HuH-7.5 (cell line): ENCODE measurements around the gene ZNF658.
"Not testable (repeated sequence)": the region's sequence is repeated elsewhere in the genome, so short reads cannot be mapped to it uniquely, and the experiment has no call there.

Experiments
- DNase-seq: peaks from one replicate; pipeline ENCODE4 v3.0.0; 2011; ENCODE audit warnings: low spot score

ZNF658 gene

DNA sequence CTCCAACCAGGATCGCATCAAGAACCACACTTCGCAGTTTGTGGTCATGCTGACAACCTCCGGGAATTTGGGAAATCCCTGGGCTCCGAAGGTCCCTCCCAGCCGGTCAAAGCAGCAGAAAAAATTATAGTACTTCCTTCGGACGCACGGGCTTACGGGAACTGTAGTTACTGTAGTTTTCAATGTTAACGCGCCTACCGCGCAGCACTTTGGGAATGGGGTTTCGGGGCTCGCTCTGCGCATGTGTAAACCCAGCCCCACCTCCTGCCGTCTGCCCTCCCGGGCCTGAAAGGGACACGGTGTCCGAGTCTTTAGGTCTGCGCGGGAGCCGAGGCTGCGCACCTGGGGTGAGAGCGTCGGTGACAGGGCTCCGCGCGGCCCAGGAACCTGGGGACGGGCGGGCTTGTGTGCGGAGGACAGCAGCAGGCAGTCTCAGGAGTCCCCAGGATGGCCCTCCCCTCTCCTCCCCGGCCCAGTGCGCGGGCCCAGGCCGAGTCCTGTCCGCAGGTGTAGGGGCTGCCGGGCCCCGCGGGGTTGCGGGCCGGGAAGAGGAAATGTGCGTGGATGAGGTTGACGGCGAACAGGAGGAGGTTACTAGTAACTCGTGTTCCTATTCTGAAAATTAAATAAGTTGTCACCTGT lies at the start of gene ZNF658:
Gene ZNF658, plus strand, starts transcription at position 236 of the 642 bp plus-strand sequence. CDS start 2,837 bp downstream, outside the sequence.
- not testable (repeated sequence) for DNase-seq

DNA sequence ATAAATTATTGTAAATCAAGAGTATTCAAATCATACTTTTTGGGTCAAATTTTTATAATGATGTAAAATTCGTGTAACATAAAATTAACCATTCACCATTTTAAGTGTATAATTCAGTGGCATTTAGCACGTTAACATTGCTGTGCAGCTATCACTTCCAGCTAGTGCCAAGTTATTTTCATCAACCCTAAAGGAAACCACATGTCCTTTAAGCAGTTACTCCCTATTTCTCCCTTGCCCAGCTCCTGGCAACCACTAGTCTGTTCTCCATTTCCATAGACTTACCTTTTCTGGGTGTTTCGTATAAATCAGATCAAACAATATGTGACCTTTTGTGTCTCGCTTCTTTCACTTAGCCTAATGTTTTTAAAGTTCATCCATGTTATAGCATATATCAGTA lies 38.8 kb upstream of the ZNF658 start:
- not testable (repeated sequence) for DNase-seq

DNA sequence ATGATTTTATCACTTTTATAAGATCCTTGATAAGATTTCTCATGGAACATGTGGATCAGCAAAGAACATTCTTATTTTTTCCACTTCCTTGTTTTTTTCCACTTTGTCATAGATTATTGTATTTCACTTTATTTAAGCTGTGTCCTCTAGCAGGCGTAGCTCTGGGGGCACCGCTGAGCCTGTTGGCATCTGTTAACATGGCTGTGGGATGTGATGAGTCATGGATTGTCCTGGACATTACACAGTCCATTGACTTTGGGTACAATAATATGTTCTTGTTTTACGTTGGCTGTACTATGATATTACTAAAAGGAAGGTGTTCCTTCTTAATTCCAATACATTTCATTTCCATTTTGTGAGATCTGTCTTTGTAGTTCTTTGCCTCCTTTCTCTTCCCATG lies 31.9 kb upstream of the ZNF658 start:
- DNase-seq = not testable (repeated sequence)

DNA sequence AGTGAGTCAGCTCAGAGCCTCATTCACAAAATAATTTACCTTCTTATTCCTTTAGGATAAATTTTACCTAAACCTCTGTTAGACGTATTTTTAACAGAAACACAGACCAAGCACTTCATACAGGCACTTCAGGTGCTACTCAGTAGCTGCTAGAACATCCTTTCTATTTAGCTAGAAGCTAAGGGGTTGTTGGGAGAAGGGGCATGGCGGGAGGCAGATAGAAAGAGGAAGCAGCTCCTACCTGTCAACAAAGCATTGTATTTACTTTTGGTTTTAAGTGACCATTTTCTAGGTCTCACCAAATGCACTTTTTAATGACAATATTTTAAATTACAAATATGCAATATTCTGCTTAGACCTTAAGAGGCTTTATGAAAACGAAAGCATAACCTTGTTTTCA lies 19.9 kb upstream of the ZNF658 start:
- not testable (repeated sequence) for DNase-seq

DNA sequence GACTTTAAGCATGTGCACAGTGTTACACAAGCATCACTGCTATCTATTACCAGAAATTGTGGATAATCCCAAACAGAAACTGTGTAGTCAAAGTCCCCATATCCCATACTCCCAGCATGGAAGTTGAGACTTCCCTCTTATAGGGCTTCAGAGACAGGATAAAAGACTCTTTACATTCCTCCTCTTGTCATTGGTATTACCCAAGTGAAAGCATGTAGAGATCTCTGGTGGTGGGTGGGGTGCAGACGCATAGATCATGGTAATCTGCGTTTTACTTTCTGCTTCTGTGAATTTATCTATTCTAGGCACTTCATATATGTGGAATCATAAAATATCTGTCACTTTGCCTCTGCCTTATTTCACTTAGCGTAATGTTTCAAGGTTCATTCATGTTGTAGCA lies 18.7 kb upstream of the ZNF658 start:
- DNase-seq = not testable (repeated sequence)

DNA sequence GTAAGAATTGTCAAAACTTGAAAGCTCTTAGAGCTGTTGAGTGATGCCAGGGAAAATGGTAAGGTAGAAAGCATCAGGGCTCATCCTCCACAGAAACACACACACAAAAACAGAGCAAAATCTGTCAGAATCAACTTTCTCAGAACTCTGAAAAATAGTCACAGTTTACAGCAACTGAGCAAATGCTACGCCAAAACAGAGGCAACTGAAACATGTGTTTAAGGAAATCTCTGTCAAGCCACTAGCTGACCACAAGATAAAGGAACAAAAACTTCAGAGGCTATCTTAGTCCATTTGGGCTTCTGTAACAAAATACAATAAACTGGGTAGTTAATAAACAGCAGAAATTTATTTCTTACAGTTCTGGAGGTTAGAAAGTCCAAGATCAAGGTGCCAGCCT lies 10.2 kb upstream of the ZNF658 start:
- DNase-seq = not testable (repeated sequence)

DNA sequence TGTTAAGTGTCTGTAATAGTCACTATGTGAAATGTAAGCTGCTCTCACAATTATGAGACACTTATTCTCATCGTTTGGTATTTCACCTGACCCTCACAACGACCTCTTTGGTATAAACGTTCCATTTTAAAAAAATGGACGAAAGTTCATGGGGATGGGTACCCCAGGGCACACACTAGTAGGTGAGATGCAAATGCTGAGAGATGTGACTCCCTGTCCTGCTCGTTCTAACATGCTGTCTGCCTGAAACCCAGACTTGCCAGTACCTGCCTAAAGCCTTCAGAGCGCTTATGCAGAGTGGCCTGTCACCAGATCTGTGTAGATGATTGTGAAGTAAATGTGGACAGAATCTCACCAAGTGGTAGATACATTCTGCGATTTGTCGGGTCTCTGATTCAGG lies 616 bp downstream of the ZNF658 start:
- DNase-seq = not testable (repeated sequence)

DNA sequence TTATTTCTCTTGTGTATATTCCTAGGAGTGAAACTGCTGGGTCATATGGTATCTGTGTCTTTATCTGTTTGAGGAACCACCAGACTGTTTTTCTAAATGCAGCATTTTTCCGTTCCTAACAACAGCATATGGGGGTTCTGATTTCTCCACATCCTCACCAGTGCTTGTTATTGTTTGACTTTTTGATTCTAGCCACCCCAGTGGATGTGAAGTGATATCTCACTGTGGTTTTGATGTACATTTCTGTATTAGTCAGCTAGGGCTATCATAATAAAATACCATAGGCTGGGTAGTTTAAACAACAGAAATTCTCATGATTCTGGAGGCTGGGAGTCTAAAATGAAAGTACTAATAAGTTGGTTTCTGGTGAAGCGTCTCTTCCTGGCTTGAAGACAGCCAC lies 9.0 kb downstream of the ZNF658 start:
- not testable (repeated sequence) for DNase-seq

DNA sequence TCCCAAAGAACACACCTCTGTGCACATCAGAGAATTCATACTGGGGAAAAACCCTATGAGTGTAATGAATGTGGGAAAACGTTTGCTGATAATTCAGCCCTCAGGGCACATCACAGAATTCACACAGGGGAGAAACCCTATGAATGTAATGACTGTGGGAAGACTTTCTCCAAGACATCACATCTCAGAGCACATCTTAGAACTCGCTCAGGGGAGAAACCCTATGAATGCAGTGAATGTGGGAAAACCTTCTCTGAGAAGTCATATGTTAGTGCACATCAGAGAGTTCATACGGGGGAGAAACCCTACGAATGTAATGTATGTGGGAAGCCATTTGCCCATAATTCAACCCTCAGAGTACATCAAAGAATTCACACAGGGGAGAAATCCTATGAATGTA lies 19.5 kb downstream of the ZNF658 start:
- DNase-seq = not testable (repeated sequence)

DNA sequence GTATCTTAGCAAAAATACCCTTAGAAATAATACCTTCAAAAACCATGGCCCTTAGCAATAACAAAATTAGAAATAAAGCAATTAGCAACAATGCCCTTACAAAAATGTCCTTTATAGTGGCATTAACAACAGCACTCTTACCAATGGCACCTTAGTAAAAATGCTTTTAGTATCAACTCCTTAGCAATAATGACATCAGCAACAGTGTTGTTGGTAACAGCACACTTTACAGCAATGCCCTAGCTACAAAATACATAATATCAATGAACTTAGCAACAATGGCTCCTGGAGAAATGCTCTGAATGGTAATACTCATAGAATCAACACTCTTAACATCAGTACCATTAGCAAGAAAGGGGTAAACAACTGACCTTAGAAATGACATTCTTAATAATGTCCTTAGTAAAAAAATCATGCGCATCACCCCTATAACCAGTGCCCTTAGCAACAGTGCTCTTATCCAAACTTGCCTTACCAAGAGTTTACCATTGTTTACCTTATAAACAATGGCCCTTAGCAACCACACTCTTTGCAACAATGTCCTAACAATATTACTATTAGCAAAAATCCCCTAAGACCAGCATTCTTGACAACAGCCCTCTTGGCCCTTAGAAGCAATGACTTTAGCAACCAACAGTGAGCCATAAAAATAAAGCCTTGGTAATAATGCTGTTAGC lies 35.8 kb downstream of the ZNF658 start:
- DNase-seq = not testable (repeated sequence)

DNA sequence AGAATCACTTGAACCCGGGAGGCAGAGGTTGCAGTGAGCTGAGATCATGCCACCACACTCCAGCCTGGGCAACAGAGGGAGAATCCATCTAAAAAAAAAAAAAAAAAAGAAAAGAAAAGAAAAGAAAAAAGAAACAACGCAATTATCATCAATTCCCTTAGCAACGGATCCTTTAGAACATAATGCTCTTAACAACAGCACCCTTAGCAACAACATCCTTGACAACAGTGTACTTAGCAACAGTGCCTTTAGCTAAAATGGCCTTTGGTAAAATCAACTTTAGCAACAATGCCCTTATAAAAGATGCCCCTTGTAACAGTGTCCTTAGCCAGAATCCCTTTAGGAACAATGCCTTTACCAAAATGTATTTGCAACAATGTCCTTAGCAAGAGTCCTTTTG lies 37.1 kb downstream of the ZNF658 start:
- not testable (repeated sequence) for DNase-seq

DNA sequence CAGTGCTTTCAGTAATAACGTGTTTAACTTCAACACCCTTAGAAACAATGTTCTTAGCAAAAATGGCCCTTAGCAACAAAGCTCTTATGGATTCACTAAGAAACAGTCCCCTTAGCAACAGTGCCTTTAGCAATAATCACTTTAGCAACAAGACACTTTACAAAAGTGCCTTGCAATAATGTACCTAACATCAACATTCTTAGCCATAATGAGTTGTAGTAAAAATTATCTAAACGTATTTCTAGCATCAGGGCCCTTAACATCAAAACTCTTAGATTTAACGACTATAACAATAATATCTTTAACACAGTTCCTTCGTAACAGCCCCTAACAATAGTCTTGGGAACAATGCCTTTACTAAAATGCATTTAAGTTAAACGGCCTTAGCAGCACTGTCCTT lies 37.8 kb downstream of the ZNF658 start:
- not testable (repeated sequence) for DNase-seq

DNA sequence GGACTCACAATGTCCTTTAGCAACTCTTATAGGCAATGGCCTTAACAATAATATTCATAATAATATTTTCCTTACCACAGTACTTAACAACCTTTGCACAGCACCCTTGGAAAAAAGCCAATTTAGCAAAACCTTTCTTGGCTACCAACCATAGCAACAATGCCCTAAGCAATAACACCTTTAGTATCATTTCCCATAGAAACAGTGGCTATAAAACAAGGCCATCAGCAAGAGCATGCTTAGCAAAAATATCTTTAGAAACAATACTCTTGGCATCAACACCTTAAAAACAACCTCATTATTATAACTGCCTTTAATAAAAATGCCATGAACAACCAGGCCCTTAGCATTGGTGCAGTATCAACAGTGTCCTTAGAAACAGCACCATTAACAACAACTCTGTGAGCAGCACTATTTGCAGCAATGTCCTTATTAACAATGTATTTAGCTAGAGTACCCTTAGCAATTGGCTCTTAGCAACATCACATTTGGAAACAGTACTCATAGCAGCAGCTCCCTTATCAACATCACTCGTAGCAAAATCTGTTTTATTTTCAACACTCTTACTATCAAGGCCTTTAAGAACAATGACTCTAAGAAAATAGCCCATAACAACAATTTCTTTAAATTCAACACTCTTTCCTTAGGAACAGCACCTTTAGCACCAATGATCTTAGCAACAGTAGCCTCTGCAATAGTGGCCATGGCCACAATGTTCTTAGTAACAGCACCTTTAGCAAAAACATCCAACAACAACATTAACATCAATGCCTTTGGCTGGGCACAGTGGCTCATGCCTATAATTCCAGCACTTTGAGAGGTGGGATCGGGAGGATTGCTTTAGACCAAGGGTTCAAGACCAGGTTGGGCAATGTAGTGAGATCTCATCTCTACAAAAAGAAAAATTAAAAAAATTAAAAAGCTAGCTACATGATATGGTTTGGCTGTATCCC lies 39.6 kb downstream of the ZNF658 start:
- DNase-seq = not testable (repeated sequence)

DNA sequence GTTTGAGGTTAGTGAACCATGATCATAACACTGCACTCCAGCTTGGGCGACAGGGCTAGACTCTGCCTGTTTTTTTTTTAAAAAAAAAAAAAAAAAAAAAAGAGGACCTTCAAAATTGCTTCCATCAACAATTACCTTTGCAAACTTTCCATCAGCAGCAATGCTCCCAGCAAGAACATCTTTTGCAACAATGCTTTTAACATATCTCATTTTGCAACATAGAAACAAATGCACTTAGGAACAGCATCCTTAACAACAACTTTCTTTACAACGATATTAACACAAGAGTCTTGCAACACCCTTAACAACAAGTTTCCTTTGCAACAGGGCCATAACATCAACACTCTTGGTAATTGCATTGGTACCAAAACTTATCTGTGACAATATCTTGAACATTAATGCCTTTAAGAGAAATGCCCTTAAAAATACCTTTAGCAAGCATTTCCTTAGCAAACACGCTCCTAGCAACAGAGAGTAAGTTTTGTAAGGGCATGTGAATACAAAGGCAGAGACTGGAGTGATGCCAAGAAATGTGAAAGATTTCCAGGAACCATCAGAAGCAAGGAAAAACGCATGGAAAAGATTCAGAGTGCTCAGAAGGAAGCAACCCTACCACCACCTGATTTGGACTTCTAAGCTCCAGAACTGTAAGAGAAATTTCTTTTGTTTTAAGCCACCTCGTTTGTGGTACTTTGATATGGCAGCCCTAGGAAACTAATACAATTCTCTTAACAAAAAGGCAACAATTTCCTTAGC lies 42.1 kb downstream of the ZNF658 start:
- DNase-seq = not testable (repeated sequence)

DNA sequence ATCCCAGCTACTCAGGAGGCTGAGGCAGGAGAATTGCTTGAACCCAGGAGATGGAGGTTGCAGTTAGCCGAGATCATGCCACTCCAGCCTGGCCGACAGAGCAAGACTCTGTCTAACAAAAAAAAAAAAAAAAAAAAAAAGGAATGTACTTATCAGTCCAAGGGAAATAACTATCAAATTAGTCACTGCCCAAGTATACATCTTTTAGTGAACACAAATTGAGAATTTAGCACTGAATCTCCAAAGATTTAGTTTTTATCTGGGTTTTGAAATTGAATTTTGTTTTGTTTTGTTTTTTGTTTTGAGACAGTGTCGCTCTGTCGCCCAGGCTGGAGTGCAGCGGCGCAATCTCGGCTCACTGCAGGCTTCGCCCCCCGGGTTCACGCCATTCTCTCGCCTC lies 52.1 kb downstream of the ZNF658 start:
- DNase-seq = not testable (repeated sequence)
